HepG2 (cell line): Measurements from ENCODE around the gene MBTD1. TPM values are rescaled to one million over a fixed set of nuclear protein-coding genes. Genes with fewer than 3 reads are reported as not detected.

ENCODE experiments used
- ASH2L ChIP-seq: fragments of 300-600, 200-600 bp; sonication (generic); IDR thresholded peaks from 2 replicates; pipeline ENCODE4 v1.7.0; 2017; ENCODE audit warnings: low read depth, mild to moderate bottlenecking, moderate library complexity, mixed read lengths, low read length; ENCODE audit not compliant: insufficient read length
- CERS6 ChIP-seq: sonication (generic); formaldehyde crosslinking; IDR thresholded peaks from 2 replicates; pipeline ENCODE4 v1.5.0; 2020; ENCODE audit warnings: missing genetic modification reagents
- FOXA3 ChIP-seq: IDR thresholded peaks from 2 replicates; pipeline ENCODE4 v1.6.1; 2016; ENCODE audit warnings: missing genetic modification reagents, missing compliant biosample characterization
- NFATC3 ChIP-seq: sonication (generic); formaldehyde crosslinking; IDR thresholded peaks from 2 replicates; pipeline ENCODE4 v1.5.1; 2020; ENCODE audit warnings: mild to moderate bottlenecking, missing genetic modification reagents
- PAF1 ChIP-seq: IDR thresholded peaks from 2 replicates; pipeline ENCODE4 v1.6.1; 2016; ENCODE audit warnings: missing genetic modification reagents, missing compliant biosample characterization
- PHF8 ChIP-seq: sonication (generic); formaldehyde crosslinking; IDR thresholded peaks from 2 replicates; pipeline ENCODE4 v1.5.0; 2020; ENCODE audit warnings: missing genetic modification reagents
- PRDM4 ChIP-seq: sonication (generic); formaldehyde crosslinking; IDR thresholded peaks from 2 replicates; pipeline ENCODE4 v1.9.0; 2021; ENCODE audit warnings: missing genetic modification reagents, borderline replicate concordance
- RBAK ChIP-seq: sonication (generic); formaldehyde crosslinking; IDR thresholded peaks from 2 replicates; pipeline ENCODE4 v1.5.1; 2020; ENCODE audit warnings: mild to moderate bottlenecking, missing genetic modification reagents
- ZNF234 ChIP-seq: sonication (generic); formaldehyde crosslinking; conservative IDR thresholded peaks from 2 replicates; pipeline ENCODE4 v1.5.1; 2020; ENCODE audit warnings: mild to moderate bottlenecking, missing genetic modification reagents
- ZNF343 ChIP-seq: sonication (generic); formaldehyde crosslinking; IDR thresholded peaks from 2 replicates; pipeline ENCODE4 v1.4.0; 2020; ENCODE audit warnings: mild to moderate bottlenecking, missing genetic modification reagents
- ZNF414 ChIP-seq: sonication (generic); formaldehyde crosslinking; IDR thresholded peaks from 2 replicates; pipeline ENCODE4 v1.5.0; 2020; ENCODE audit warnings: missing genetic modification reagents
- ZNF431 ChIP-seq: sonication (generic); formaldehyde crosslinking; IDR thresholded peaks from 2 replicates; pipeline ENCODE4 v1.9.0; 2022; ENCODE audit warnings: missing genetic modification reagents, low read depth, mild to moderate bottlenecking, borderline replicate concordance
- ZNF7 ChIP-seq: IDR thresholded peaks from 2 replicates; pipeline ENCODE4 v1.6.1; 2016; ENCODE audit warnings: missing biosample characterization, missing genetic modification reagents
- ZNF720 ChIP-seq: sonication (generic); formaldehyde crosslinking; IDR thresholded peaks from 2 replicates; pipeline ENCODE4 v1.4.0; 2020; ENCODE audit warnings: missing genetic modification reagents
- ZNF883 ChIP-seq: sonication (generic); formaldehyde crosslinking; IDR thresholded peaks from 2 replicates; pipeline ENCODE4 v1.5.1; 2020; ENCODE audit warnings: mild to moderate bottlenecking, missing genetic modification reagents; ENCODE audit errors: not compliant biosample characterization
- polyA plus RNA-seq, 8 experiments: library from polyadenylated mRNA; depleted of rRNA in 3 of 8; stranded (reverse) in 7 of 8; unstranded in 1 of 8; fragments of >200 nt; fragmentation: Illumina TruSeq in 4 of 8; extraction: Trizol in 4 of 8; gene quantifications; 2 replicates each; pipeline versions ENCODE4 v1.2.1 to v1.2.3, GENCODE V29; 2011 to 2016; ENCODE audit warnings: low read depth in 4 of 8, missing spikeins in 1 of 8, mixed read lengths in 1 of 8; ENCODE audit not compliant: insufficient read depth in 1 of 8
- total RNA-seq, 5 experiments: library from RNA; depleted of rRNA; stranded (reverse); fragments of >200 nt; fragmentation: Illumina TruSeq; extraction: Trizol; gene quantifications; 2 replicates each; pipeline ENCODE4 v1.2.3, GENCODE V29; 2016; ENCODE audit warnings: low read depth in 1 of 5
- TF ChIP-seq, protein P1 (sequence below): sonication (generic); formaldehyde crosslinking; IDR thresholded peaks from 2 replicates; pipeline ENCODE4 v1.5.0; 2020; ENCODE audit warnings: missing genetic modification reagents, mild to moderate bottlenecking, borderline replicate concordance
- TF ChIP-seq, protein P2 (sequence below): sonication (generic); formaldehyde crosslinking; IDR thresholded peaks from 2 replicates; pipeline ENCODE4 v1.4.0; 2020; ENCODE audit warnings: missing genetic modification reagents, low read depth, mild to moderate bottlenecking, borderline replicate concordance
- TF ChIP-seq, protein P3 (sequence below): fragments of 450-650 bp; IDR thresholded peaks from 2 replicates; pipeline ENCODE4 v1.6.1; 2017
- TF ChIP-seq, protein P4 (sequence below): sonication (generic); formaldehyde crosslinking; IDR thresholded peaks from 2 replicates; pipeline ENCODE4 v1.4.0; 2020; ENCODE audit warnings: missing genetic modification reagents

Gene MBTD1
- total and polyA plus RNA-seq, 2 of the 13 experiments (the other 11 are each of a cell fraction or from before 2014, with no cell fraction given): 20.9 TPM

GRCh38 chr17:51166987-51167931 lies 92.6 kb downstream of the MBTD1 start (continued):
- TF ChIP-seq, protein P1, sequence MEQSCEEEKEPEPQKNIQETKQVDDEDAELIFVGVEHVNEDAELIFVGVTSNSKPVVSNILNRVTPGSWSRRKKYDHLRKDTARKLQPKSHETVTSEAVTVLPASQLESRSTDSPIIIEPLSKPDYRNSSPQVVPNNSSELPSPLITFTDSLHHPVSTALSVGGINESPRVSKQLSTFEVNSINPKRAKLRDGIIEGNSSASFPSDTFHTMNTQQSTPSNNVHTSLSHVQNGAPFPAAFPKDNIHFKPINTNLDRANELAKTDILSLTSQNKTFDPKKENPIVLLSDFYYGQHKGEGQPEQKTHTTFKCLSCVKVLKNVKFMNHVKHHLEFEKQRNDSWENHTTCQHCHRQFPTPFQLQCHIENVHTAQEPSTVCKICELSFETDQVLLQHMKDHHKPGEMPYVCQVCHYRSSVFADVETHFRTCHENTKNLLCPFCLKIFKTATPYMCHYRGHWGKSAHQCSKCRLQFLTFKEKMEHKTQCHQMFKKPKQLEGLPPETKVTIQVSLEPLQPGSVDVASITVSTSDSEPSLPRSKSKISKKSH (CRISPR knock-in tag): no peak
- TF ChIP-seq PHF8 (CRISPR knock-in tag) (peak; percentile 52), ASH2L (peak; percentile 47), ZNF431 (CRISPR knock-in tag) (no peak), ZNF414 (no peak), ZNF7 (no peak), NFATC3 (CRISPR knock-in tag) (no peak), ZNF720 (CRISPR knock-in tag) (no peak), PRDM4 (no peak), ZNF883 (CRISPR knock-in tag) (no peak), ZNF234 (CRISPR knock-in tag) (no peak; the same call in 1 of the 2 replicates), RBAK (CRISPR knock-in tag) (no peak), CERS6 (no peak), ZNF343 (CRISPR knock-in tag) (no peak), PAF1 (no peak), FOXA3 (CRISPR knock-in tag) (no peak)
- TF ChIP-seq, protein P2, sequence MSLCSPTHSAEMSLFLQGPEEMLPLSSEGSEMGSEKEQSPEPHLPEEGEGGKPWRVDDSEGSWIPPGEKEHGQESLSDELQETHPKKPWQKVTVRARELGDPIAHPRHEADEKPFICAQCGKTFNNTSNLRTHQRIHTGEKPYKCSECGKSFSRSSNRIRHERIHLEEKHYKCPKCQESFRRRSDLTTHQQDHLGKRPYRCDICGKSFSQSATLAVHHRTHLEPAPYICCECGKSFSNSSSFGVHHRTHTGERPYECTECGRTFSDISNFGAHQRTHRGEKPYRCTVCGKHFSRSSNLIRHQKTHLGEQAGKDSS (CRISPR knock-in tag): no peak
- TF ChIP-seq, protein P3, sequence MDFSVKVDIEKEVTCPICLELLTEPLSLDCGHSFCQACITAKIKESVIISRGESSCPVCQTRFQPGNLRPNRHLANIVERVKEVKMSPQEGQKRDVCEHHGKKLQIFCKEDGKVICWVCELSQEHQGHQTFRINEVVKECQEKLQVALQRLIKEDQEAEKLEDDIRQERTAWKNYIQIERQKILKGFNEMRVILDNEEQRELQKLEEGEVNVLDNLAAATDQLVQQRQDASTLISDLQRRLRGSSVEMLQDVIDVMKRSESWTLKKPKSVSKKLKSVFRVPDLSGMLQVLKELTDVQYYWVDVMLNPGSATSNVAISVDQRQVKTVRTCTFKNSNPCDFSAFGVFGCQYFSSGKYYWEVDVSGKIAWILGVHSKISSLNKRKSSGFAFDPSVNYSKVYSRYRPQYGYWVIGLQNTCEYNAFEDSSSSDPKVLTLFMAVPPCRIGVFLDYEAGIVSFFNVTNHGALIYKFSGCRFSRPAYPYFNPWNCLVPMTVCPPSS: no peak
- TF ChIP-seq, protein P4, sequence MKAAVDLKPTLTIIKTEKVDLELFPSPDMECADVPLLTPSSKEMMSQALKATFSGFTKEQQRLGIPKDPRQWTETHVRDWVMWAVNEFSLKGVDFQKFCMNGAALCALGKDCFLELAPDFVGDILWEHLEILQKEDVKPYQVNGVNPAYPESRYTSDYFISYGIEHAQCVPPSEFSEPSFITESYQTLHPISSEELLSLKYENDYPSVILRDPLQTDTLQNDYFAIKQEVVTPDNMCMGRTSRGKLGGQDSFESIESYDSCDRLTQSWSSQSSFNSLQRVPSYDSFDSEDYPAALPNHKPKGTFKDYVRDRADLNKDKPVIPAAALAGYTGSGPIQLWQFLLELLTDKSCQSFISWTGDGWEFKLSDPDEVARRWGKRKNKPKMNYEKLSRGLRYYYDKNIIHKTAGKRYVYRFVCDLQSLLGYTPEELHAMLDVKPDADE (CRISPR knock-in tag): no peak
